GM19468 (cell line): ENCODE measurements around the gene RYR3.
A peak's percentile ranks its signal among the peaks of the same experiment; 100 is the strongest.

Experiments
- ATAC-seq: cut with Tn5 transposase; IDR thresholded peaks from one replicate; pipeline ENCODE4 v1.9.1; 2021; ENCODE audit warnings: mild to moderate bottlenecking, moderate library complexity, moderate number of reproducible peaks; ENCODE audit not compliant: unreplicated experiment; ENCODE audit errors: extremely low read depth

Gene RYR3

DNA sequence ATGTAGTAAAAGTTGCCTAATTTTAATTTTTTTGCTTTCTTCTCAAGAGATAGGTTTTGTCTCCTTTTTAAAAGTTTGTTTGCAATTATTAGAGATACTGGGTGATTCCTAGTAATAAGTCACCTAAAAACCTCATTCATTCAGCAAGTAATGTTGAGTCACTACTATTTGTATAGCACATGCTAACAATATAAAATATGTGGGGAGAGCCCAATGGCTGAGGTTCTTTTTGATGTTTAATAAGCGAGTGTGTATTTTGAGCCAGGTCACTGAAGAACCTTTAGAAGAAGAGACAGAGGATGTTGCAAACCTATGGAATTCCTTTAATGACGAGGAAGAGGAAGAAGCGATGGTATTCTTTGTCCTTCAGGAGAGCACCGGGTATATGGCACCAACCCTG lies 533.8 kb downstream of the RYR3 start:
- ATAC-seq, result no peak

DNA sequence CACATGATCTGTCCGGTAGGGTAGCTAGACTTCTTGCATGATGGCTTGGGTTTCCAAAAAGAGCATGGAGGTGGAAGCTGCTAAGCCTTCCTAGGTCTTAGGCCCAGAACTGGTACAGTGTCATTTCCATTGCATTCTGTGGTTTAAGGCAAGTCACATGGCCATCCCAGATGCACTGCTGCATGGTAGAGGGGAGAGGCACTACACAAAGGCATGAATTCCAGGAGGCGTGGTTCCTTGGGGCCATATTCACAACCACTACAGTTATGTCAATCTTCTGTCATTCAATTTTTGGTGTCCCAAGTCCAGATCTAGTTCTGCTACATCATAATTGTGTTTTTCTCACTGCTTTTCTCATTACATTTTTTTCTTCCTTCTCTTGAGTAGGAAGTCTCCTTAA lies 535.4 kb downstream of the RYR3 start:
- no peak for ATAC-seq

DNA sequence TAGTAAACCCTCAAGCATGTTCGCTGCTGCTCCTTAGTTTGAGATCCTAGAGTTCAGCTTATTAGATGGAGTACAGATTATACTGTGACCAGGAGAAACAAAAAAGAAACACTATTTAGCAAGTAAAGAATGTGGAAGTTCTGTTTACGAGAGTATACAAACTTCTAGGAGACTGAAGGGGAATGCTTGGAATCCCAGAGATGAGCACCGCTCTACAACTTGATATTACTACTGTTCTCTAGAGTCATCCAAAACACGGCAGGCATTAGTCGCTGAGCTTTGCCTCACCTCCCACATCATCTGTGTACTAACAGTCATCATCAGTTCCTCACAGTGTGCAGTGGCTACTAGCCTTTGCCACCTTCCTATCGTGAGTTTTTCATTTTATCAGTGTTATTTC lies 536.1 kb downstream of the RYR3 start:
- no peak for ATAC-seq

DNA sequence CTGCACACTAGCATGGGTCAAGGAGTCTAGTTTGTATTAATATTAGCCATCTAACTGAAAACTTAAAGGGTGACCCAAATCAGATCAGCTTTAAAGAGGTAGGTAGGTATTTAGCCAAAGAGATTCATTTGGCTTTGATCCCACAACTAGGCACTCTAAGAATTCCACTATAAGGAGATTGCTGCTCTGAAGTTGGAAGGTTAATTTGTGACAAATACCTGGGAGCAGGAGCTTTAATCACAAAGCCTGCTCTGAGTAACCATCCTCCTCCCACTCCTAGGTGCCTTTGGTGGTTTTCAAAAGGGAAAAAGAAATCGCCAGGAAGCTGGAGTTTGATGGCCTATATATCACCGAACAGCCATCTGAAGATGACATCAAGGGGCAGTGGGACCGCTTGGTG lies 537.2 kb downstream of the RYR3 start:
- no peak for ATAC-seq

DNA sequence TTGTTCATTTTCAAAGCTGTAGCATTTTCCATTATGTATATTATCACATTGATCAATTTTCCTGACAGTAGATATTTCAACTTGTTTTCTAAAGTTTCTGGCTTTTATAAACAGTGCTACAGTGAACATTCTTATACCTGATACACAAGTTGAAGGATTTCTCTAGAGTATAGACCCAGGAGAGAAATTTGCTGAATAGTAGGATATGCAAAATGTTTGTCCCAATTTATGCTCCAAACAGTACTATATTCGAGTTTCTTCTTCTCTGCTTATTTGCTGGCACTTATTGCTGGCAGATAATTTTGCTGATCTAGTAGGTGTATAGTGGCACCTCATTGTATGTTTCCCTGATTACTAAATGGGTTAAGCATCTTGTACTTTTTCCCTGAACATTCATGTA lies 540.3 kb downstream of the RYR3 start:
- ATAC-seq, result no peak

DNA sequence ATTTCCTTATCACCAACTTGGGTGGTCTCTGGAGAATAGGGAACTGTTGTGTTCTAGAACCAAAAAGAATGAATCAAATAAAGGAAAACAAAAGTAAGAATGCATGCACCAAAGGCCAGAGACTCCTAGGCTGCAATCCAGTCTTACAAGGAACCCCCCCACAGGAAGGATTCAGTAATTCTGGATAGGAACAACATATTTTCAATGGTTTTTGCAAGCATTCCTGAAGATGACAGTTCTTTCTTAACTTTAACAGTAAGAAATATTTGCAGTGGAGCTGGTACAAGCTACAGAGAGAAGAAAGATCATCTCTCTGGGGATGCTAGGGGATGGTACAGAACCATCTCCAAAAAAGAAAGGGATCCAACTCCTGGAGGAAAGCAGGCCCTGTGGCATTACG lies 541.3 kb downstream of the RYR3 start:
- ATAC-seq, result no peak

DNA sequence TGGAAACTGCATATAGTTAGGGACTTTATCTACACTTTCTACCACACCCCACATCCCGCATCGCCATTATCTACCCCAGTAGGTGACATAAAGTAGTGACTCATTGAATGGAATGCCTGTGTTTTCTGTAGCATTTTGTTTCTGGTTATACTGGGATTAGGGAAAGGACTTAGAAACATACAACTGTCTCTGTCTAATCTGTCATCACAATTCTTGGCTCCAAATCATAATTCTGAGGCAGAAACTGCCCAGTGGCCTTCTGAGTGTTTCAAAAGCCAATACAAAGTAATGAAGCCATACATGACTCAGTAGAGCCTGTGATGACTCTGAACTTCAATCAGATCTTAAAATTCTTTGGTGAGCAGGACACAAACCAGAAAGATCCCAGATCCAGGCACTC lies 541.8 kb downstream of the RYR3 start:
- no peak for ATAC-seq

DNA sequence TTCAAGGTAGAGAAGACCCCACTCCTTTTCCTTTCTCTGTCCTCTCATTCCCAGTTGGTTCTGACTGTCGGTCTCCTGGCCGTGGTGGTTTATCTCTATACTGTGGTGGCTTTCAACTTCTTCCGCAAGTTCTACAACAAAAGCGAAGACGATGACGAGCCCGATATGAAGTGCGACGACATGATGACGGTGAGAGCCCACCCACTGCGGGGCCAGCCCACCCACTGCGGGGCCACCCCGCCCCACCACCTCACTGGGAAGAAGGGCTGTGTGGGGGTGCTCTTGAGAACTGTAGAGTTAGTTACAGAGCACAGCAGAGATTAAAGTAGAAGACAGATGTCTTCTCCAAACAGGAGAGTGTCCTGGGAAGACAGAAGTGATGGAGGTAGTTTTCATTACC lies 547.0 kb downstream of the RYR3 start:
- no peak for ATAC-seq

DNA sequence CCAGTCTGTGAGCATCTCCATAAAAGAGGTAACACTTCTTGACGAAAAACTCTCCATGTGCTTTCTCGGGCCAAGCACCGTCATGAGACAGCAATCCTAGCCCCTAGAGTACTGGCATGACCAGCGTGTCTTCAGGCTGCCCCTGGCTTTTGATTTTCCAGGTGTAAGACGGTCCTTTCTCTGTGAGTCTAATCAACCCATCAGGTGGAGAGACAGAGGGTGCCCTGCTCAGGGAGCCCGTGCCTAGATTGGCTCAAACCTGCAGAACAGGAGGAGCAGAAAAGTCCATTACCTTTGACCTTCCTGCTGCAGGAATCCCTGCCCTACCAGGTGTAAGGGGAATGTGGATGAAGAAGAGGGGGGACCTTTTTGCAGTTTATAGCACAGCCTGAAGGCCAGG lies 548.1 kb downstream of the RYR3 start:
- no peak for ATAC-seq

DNA sequence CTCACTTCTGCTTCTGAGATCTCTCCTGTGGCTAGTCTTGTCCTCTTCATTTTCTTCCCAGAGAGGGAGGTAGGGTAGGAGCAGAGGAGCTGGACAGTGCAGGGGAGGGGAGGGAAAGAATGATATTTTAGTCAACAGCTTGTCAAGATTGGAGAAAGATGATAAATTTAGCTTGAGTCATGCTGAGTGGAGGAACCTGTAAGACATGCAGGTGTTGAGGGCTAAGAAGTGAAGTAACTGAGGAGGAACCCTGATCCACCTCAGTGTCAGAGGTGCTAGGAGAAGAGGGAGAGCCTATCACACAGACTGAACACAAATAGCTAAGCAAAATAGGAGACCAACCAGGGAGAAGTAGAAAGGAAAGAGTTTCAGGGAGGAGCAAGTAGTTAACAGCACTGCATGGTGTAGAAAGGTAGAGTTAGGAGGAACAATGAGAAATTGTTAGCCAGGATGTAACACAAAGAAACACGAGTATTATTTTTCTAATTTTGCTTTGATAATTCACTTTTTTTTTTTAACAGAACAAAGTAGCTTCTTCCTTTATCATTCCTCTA lies 549.3 kb downstream of the RYR3 start:
- ATAC-seq, result no peak

DNA sequence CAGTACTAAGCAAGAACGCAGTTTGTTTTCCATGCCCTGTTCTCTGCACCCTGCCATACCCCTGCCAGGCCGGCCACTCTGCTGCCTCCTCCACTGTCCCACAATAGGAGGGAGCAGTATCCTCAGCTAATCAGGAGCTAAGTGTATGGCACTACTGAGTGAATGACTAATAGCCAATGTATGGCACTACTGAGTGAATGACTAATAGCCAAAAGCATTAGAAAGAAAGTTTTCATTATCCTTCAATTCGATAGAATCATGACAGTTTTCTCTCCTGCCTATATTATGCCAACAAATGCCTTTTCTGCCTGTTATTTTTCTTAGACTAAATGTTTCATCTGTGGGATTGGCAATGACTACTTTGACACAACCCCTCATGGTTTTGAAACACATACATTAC lies 550.0 kb downstream of the RYR3 start:
- no peak for ATAC-seq

DNA sequence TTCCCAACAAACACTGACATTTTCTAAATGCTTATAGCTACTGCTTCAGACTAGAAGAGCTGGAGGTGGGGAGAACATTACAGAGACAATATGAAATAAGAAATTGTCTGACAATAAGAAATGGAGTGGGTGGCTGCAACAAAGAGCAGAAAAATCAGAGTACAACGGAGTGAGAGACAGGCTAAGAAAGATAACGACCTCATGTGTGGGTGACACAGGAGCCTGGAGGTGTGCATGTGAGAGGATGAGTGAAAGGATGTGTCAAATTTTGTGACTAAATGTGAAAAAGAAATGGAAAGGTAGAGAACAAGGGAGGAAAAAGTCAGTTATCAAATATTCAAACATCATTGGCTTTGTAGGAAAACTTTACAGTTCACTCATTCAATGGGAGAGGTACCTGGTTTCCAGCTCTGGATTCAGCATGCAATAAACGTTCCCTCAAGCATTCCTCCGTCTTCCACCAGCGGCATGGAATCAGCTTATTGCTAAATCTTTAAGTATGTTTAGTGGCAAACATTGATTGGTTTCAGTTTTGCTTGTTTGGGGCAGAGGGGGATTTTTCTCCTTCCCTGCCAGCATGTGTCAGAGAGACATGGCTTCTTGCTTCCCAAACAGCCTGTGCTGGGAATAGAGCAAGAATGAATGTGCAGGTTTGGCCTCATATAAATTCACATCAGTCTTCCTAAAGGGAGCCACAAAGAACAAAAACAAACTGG lies 553.8 kb downstream of the RYR3 start:
- ATAC-seq, result no peak

DNA sequence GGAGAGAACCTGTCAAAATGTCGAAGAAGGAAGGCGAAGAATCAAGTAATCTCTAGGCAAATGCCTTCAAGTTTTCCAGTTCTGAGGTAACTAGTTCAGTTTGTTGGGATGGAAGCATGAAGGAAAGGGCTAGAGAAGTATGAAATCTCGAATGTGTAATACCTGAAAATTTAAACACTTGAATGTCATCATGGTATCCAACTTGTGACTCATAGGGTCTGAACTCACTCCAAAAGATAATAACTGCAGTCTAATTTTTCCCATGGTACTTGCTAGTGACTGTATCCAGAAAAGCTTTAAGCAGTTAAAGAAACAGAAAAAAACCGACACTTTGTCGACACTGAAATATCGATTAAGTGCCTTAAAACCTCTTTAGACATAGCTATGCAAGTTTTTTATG lies 554.6 kb downstream of the RYR3 start:
- no peak for ATAC-seq

DNA sequence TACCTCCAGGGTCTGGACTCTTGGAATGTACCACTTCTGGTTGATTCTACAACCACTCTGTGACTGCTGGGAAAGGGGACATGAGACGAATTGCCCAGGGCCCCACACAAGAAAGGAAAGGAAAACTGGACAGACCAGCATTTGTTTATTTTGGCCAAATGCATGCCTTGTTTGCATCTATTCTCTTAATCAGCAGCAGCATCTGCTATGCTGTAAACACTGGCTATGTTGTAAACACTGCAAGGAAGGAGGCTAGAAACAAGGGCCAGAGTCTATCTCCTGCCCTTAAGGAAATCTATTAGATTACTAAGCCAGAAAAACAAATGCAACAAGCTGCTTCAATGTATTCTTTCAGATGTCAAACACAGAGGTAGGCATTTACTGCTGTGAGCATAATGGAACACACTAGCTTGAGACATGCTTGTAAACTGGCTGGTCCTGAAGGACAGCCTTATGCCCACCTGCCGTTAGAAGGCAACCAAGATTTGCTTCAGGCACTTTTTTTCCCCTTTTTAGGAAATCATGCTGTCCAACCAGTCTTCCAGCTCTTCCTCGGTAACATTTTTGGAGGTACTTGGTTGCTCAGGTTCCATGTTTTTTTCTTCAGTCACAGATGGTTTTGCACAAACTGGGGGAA lies 555.5 kb downstream of the RYR3 start:
- no peak for ATAC-seq

DNA sequence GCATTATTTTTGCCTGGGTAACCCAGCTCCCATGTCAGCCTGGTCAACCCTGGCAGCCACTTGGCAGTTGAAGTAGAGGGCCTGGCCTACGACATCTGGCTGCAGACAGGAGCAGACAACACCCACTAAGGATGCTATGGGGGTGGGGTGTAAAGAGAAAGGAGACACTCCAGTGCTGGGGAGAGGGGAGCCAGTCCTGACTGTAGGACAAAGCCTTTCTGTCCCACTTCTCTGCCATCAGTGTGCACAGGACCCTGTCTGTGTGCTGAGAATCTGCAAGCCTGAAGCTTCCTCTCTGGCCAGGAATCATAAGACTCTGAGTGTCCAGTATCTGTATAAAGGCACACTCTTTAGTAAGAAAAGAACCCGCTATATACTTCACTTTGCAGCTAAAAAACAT lies 561.2 kb downstream of the RYR3 start:
- no peak for ATAC-seq

DNA sequence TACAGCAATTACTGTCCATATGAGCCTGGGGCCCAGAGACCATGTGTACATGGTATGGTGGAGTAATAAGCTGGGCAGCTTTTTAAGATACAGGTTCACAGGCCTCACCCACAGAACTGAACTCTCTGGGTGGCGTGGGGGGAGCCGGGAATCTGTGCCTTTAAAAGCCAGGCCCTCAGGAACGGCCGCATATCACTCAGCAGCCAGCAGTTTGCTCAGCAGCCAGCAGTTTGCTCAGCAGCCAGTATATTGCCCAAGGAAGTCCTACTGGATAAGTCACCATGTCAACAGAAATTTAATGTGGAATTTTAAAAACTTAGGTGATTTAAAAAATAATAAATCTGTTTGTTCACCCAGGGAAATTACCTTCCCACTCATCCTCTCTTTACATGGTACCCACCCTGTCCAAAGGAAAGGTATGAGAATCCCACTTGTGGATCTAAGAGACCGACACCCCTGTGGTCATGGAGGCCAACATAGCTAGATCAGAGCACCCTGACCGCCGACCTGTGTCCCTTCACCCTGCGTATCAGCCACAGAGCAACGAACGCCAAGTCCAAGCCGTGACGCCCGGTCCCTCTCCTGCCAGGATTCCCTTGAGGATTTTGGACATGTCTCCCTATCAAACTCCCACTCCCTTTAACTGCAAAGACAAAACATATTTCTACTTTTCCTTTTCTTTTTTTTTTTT lies 561.8 kb downstream of the RYR3 start:
- ATAC-seq, result no peak

DNA sequence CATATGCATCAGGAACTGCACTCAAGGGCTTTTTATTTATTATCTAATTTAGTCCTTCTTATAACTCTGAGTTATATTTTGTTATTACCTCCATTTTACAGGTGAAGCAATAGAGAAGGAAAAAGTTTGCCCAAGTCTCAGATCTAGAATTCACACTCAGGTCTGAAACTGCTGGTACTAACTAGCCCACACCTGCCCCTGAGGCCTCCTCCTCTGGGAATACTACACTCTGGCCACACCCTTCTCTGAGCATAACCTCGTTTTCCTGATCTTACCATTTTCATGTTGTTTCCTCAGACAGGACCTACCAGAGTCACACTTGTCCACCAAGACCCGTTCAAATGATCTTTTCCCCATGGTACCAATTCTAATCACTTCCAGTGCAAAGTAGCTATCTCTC lies 563.4 kb downstream of the RYR3 start:
- no peak for ATAC-seq

DNA sequence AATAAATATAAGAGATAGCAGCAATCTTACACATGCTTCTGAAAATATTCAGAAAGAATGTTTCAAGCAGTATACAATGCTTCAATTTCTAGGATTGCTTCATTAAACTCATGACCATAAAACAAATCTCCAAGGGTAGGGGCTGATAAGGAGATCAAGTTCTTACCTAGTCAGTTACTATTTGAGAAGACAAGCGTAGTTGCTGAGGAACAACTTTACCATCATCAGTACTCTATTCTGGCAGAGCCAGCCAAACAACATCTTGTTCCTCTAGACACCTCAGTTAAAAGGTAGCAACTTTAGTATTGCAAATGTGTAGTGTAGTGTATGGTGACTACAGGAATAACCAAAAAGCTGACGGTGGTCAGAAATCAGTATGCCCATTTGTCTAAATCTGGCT lies 572.2 kb downstream of the RYR3 start:
- no peak for ATAC-seq

DNA sequence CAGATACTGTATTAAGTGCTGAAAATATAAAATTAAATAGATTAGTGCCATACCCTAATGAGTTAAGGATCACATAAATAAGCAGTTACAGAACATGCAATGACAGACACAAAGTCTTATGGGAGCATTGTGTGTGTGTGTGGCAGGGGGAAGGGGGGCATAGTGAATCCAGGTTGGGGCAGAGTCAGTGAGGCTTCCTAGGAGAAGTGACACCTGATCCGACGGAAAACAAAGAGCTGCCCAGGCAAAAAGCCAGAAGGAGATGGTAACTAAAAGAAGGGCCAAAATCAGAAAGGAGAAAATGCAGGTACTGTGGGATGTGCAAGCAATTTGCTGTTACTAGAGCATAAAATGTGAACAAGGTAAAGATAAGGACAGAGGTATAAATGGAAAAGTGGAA lies 577.4 kb downstream of the RYR3 start:
- ATAC-seq, result no peak

DNA sequence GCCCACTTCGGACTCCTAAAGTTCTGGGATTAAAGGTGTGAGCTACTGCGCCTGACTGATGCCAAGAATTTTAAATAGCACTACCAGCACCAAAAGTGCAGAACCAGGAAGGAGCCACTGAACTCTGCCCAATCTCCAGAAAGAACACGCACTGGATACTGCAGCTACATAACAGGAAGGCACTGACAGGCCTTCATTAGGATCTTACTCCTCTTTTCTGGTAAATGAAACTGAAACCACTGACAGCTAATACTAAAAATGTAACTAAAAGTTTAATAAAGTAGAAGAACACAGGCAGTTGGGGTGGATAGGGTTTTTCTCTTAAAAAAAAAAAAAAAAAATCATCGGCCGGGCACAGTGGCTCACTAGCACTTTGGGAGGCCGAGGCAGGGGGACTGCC lies 583.4 kb downstream of the RYR3 start:
- peak; percentile 69 for ATAC-seq

DNA sequence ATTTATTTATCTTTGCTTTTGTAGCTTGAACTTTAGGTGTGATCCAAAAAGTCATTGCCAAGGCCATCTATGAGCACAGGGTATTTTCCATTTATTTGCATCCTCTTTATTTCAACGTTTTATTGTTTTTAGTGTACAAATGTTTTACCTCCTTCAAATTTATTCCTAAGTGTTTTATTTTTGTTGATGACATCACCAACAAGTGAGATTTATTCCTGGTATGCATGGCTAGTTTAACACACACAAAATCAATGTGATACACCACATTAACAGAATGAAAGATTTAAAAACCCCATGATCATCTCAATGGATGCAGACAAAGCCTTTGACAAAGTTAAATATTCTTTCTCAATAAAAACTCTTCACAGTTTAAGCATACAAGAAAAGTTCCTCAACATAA lies 591.3 kb downstream of the RYR3 start:
- no peak for ATAC-seq
